T-helper 1 cell treated with Interleukin-12 subunit alpha and Interleukin-12 subunit beta and Interleukin-4 antibody, amounts not matched to agents 30 ng/mL and 1 ng/mL, for 36 hours (primary cell): ENCODE measurements around the gene FBXL13. TPM values are rescaled to one million over a fixed set of nuclear protein-coding genes. Genes with fewer than 3 reads are reported as not detected.
"Not testable (repeated sequence)": the region's sequence is repeated elsewhere in the genome, so short reads cannot be mapped to it uniquely, and the experiment has no call there.

Experiments used
- intact Hi-C: fragments of 100-400 bp; cut with micrococcal nuclease; formaldehyde crosslinking; loops from one replicate; pipeline ENCODE4 v1.15.1; 2024
- total RNA-seq: library from RNA; stranded (reverse); gene quantifications from 2 replicates; pipeline ENCODE4 v1.2.3, GENCODE V29; 2022

Gene FBXL13
- total RNA-seq, 1 donor from 2014 or later, result 0.29 TPM

DNA sequence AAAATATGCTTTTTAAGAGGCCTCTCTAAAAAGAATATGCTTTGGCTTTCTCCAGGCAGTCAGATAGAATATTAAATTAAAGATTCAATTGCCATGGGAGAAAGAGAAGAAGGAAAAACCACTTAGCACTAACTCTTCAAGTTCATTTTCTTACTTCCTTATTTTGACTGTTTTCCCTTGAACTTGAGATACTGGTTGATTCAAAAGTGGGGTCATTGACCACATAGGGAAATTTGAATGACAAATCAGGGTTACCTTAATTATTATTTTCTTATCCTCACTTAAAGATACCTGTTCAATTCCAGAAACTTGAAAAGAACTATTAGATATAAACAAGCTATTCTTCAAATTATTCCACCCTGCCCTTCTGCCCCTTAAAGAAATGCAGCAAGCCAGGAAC lies 298.4 kb downstream of the FBXL13 start:
- intact Hi-C loops, result not testable (repeated sequence)

DNA sequence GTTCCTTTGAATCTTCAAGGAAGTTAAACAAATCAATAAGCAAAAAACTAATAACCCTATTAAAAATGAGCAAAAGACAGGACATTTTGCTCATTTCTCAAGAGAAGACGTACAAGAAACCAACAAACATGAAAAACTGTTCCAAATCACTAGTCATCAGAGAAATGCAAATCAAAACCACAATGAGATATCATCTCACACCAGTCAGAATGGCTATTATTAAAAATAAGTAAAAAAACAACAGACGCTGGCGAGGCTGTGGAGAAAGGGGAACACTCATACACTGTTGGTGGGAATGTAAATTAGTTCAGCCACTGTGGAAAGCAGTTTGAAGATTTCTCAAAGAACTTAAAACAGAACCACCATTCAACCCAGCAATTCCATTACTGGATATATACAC lies 304.1 kb downstream of the FBXL13 start:
- intact Hi-C loops, result not testable (repeated sequence)

DNA sequence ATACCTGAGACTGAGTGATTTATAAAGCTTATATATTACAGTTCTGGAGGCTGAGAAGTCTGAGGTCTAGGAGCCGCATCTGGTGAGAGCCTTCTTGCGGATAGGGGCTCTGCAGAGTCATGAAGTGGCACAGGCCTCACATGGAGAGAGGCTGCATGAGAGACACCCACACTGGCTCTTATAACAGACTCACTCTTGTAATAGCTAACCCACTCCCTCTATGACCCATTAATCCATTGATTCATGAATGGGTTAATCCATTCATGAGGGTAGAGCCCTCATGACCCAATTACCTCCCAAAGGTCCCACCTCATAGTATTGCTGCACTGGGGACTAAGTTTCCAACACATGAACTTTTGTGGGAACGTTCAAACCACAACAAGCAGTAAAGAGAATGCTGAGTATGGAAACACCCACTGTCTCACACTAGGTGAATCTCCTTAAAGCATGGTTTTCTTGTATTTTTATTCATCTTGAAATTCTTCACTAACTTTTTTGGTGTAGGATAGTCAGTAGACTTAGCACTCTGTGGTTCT lies 304.9 kb downstream of the FBXL13 start:
- intact Hi-C loops, result not testable (repeated sequence)

DNA sequence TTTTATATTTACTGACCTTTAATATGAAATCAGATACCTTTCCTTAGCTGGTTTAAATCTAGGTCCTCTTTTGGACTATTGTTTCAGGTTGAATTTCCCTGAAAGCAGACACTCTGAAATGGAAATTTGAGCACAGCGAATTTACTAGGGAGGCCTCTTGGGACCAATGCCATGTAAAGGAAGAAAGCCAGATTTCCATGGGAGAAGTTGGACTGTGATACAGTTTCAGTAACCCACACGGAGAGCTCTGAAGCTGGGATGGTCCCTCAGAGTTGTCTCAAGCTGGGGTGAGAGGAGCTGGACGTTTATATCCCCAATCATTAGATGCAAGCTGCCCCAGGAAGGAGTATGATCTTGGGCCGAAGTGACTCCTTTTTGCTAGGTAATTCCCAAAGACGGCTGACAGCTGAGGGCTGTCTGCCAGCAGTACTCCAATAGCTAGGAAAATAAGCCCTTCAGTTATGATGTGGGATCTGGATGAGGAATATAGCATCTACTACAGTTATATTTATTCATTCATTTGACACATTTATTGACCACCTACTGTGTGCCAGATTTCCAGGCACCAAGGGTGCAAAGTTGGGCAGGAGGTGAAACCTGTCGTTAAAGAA lies 311.2 kb downstream of the FBXL13 start:
- intact Hi-C loops, result not testable (repeated sequence)

Other genes starting within 250 kb of the FBXL13 start
- gene LRRC17, start 161.8 kb downstream of the FBXL13 start, total RNA-seq, result 0.20 TPM in 1 of 2 replicates, not detected in the other
- gene ARMC10, start 344 bp upstream of the FBXL13 start, total RNA-seq, result 33.2 and 35.2 TPM in 2 replicates
- gene NAPEPLD, start 74.3 kb upstream of the FBXL13 start, total RNA-seq, result 10.0 and 11.3 TPM in 2 replicates
- gene PMPCB, start 222.6 kb upstream of the FBXL13 start, total RNA-seq, result 54.8 and 57.4 TPM in 2 replicates